Peyer's patch (tissue), 4 donors: ENCODE measurements around the gene ZP2. TPM values are rescaled to one million over a fixed set of nuclear protein-coding genes. Genes with fewer than 3 reads are reported as not detected.

Experiments
- DNase-seq, 3 donors: peaks; one replicate each; pipeline ENCODE4 v3.0.0-alpha.2; 2017 to 2019
- H3K27ac ChIP-seq, 4 donors: fragments of 200-600 bp; sonication (generic); one replicate each; pipeline ENCODE4 v1.5.1; 2016 to 2019
- H3K27me3 ChIP-seq, 2 donors: fragments of 200-600 bp; sonication (generic); one replicate each; pipeline ENCODE4 v1.5.1; 2019
- H3K36me3 ChIP-seq, 3 donors: fragments of 200-600 bp; sonication (generic); one replicate each; pipeline ENCODE4 v1.5.1; 2016 to 2019
- H3K4me1 ChIP-seq, 4 donors: fragments of 200-600 bp; sonication (generic); one replicate each; pipeline ENCODE4 v1.5.1; 2016 to 2019
- H3K4me3 ChIP-seq, 4 donors: fragments of 200-600 bp; sonication (generic); 1 replicate in 3 of 4; 2 replicates in 1 of 4; pipeline ENCODE4 v1.5.1; 2016 to 2019; ENCODE audit warnings: mild to moderate bottlenecking in 1 of 4
- H3K9me3 ChIP-seq, 4 donors: fragments of 200-600 bp; sonication (generic); one replicate each; pipeline ENCODE4 v1.5.1; 2016 to 2019; ENCODE audit warnings: mild to moderate bottlenecking in 1 of 4
- POLR2A ChIP-seq, 2 donors: fragments of 450-650 bp; IDR thresholded peaks; one replicate each; pipeline ENCODE4 v1.5.1; 2017; ENCODE audit warnings: antibody characterized with exemption in 2 of 2, mild to moderate bottlenecking in 2 of 2, moderate library complexity in 2 of 2
- total RNA-seq, 4 donors: library from RNA; depleted of rRNA; stranded (reverse); fragments of >200 nt; gene quantifications; one replicate each; pipeline ENCODE4 v1.1.0, GENCODE V29; 2016
- TF ChIP-seq, protein P1 (sequence below), 6 experiments: fragments of 450-650 bp in 4 of 6; fragments of 200-600 bp in 2 of 6; sonication (generic) in 1 of 6; IDR thresholded peaks; one replicate each; pipeline ENCODE4 v1.5.1; 2017 to 2019; ENCODE audit warnings: antibody characterized with exemption in 6 of 6, mild to moderate bottlenecking in 3 of 6, moderate library complexity in 1 of 6

ZP2 gene
- total RNA-seq, 4 donors from 2014 or later: 0.54 to 2.3 TPM; not detected in 2

DNA sequence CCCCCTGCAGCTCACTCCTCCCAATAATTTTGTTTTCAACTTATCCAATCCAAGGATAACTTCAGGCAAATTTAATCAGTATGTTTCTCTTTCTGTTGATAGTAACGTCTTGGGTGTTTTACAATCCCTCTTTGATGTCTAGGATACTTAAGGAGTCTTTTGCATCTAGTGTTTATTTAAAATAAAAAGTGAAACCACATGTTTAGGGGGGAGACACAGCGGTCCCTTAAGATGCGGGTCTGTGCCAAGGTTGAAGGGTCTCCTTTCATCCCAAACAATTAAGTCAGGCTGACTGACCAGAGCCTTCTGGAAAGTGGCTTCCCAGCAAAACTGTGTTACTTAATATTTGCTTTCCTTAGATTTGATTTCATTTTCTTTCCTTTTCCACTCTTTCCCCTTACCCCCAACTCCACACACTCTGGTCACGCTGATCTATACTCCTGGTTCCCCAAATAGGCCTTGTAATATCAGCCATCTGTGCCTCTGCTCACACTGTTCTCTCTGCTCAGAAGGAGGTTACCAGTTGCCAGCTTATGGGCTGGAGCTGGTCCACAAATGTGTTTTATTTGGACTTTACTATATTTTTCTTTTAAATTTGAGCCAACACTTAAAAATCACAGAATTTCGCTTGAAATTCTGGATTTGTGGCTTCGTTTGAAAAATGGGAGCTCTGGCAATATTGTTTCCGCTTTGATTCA lies 33.3 kb upstream of the ZP2 start:
- no peaks in the 10 kb centered on the region for H3K9me3 ChIP-seq
- no peak for DNase-seq
- no peak overlapping the region for H3K4me3 ChIP-seq
- TF ChIP-seq, protein P1, sequence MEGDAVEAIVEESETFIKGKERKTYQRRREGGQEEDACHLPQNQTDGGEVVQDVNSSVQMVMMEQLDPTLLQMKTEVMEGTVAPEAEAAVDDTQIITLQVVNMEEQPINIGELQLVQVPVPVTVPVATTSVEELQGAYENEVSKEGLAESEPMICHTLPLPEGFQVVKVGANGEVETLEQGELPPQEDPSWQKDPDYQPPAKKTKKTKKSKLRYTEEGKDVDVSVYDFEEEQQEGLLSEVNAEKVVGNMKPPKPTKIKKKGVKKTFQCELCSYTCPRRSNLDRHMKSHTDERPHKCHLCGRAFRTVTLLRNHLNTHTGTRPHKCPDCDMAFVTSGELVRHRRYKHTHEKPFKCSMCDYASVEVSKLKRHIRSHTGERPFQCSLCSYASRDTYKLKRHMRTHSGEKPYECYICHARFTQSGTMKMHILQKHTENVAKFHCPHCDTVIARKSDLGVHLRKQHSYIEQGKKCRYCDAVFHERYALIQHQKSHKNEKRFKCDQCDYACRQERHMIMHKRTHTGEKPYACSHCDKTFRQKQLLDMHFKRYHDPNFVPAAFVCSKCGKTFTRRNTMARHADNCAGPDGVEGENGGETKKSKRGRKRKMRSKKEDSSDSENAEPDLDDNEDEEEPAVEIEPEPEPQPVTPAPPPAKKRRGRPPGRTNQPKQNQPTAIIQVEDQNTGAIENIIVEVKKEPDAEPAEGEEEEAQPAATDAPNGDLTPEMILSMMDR (IDR thresholded peaks at IDR 0.05): no peak
- no peak for TF ChIP-seq POLR2A (IDR thresholded peaks at IDR 0.05)
- peaks cover 0 to 9% (median 0%) of the 10 kb centered on the region in 3 donors for H3K36me3 ChIP-seq
- no peak overlapping the region for H3K27ac ChIP-seq
- no peaks in the 10 kb centered on the region for H3K27me3 ChIP-seq
- peaks cover 0 to under 1% (median 0%) of the 10 kb centered on the region in 4 donors for H3K4me1 ChIP-seq

DNA sequence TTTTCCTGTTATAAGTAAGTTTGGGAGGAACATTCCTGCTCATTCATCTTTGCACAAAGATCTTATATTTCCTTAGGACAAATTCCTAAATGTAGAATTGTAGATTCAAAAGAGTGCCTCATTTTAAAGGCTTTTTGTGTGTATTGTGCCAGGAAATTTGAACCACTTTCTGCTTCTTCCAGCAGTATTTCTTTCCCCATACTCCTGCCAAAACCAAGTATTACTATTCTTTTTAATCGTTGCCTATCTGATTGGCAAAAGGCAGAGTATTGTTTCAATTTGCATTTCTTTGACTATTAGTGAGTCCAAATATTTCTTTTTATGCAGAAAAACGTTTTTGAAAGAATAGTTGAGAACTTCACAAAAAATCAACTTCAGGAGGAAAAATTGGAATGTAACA lies 31.4 kb upstream of the ZP2 start:
- H3K9me3 ChIP-seq: no peaks in the 10 kb centered on the region
- peaks cover 0 to 4% (median 0%) of the 10 kb centered on the region in 4 donors for H3K4me1 ChIP-seq
- no peak for DNase-seq
- no peak overlapping the region for H3K4me3 ChIP-seq
- peaks cover 0 to 6% (median 0%) of the 10 kb centered on the region in 3 donors for H3K36me3 ChIP-seq
- TF ChIP-seq, protein P1 (IDR thresholded peaks at IDR 0.05): no peak
- no peak for TF ChIP-seq POLR2A (IDR thresholded peaks at IDR 0.05)
- H3K27ac ChIP-seq: no peak overlapping the region
- no peaks in the 10 kb centered on the region for H3K27me3 ChIP-seq

- Histone ChIP-seq H3K27me3 (no peaks in the 10 kb centered on the region), H3K36me3 (peaks cover 0 to 4% (median 0%) of the 10 kb centered on the region in 3 donors), H3K4me1 (peaks cover 0 to 4% (median 0%) of the 10 kb centered on the region in 4 donors), H3K27ac (no peak overlapping the region), H3K4me3 (no peak overlapping the region), H3K9me3 (no peaks in the 10 kb centered on the region)
- TF ChIP-seq, protein P1 (IDR thresholded peaks at IDR 0.05): no peak
- no peak for TF ChIP-seq POLR2A (IDR thresholded peaks at IDR 0.05)
- no peak for DNase-seq
These were observed 28.3 kb upstream of the ZP2 start for GRCh38 chr16:21239646-21240045.

DNA sequence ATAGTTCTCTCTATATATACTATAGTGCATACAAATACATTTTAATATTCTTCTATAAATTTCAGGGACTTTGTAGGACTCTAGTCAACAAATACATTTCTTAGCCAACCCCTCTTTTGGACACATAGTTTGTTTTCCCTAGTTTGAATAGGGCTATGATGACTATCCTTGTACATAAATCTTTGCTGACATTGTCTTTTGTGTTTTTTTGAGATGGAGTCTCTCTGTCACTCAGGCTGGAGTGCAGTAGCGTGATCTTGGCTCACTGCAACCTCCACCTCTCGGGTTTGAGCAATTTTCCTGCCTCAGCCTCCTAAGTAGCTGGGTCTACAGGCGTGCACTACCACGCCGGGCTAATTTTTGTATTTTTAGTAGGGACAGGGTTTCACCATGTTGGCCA lies 25.5 kb upstream of the ZP2 start:
- TF ChIP-seq, protein P1 (IDR thresholded peaks at IDR 0.05): no peak
- no peak for TF ChIP-seq POLR2A (IDR thresholded peaks at IDR 0.05)
- Histone ChIP-seq H3K36me3 (peaks cover 0 to 4% (median 0%) of the 10 kb centered on the region in 3 donors), H3K27ac (no peak overlapping the region), H3K4me3 (peak overlapping the region in 2 of 4 donors; percentile 57 to 64), H3K27me3 (no peaks in the 10 kb centered on the region), H3K9me3 (no peaks in the 10 kb centered on the region), H3K4me1 (peaks cover 0 to 4% (median 0%) of the 10 kb centered on the region in 4 donors)
- no peak for DNase-seq

DNA sequence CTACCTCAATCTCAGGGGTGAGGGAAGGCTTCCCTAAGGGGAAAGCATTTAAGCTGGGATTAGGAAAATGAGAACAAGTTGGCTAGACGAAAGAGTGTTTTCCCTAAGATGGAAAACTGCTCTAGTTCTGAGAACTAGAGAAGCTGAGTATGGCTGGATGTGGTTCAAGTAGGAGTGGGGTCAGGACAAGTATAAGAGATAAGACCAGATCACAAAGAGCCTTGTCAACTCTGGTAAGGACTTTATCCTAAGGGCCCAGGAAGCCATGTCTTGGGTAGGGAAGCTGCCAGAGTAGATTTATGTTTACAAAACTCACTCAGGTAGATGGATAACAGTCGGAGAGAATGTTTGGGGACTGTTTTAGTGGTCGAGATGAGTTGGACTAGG lies 23.8 kb upstream of the ZP2 start:
- DNase-seq: no peak
- Histone ChIP-seq H3K27me3 (no peaks in the 10 kb centered on the region), H3K4me1 (peaks cover 0 to 4% (median 0%) of the 10 kb centered on the region in 4 donors), H3K36me3 (peaks cover 0 to 4% (median 0%) of the 10 kb centered on the region in 3 donors), H3K4me3 (peak overlapping the region in 3 of 4 donors; percentile 29 to 64 (median 57)), H3K9me3 (no peaks in the 10 kb centered on the region), H3K27ac (peak overlapping the region in 3 of 4 donors; percentile 68 to 77 (median 76))
- peak in 1 of 2 donors; percentile 57 for TF ChIP-seq POLR2A (IDR thresholded peaks at IDR 0.05)
- TF ChIP-seq, protein P1 (IDR thresholded peaks at IDR 0.05): no peak
